Regular cardiac myocyte (primary cell): ENCODE results near the gene MKRN3. TPM values are rescaled to one million over a fixed set of nuclear protein-coding genes. Genes with fewer than 3 reads are reported as not detected.

Source experiments
- total RNA-seq: library from RNA; depleted of rRNA; stranded (reverse); fragments of >200 nt; gene quantifications from 2 replicates; pipeline ENCODE4 v1.2.3, GENCODE V29; 2014

The MKRN3 gene
- total RNA-seq = under 0.01 and 0.19 TPM in 2 replicates

GRCh38 chr15:23565395-23566070, at the start of gene MKRN3:
TSS of gene MKRN3 (plus strand) at chr15:23565674. CDS start at chr15:23565783, 109 bp downstream.

Other genes with a start within 250 kb of the MKRN3 start
- not detected in 2 replicates for gene GOLGA6L26, start 231.5 kb upstream of the MKRN3 start, total RNA-seq
- gene GOLGA8S, start 210.9 kb upstream of the MKRN3 start, total RNA-seq = 0.19 TPM in 1 of 2 replicates, not detected in the other
- gene GOLGA6L2, start 118.4 kb upstream of the MKRN3 start, total RNA-seq = not detected in 2 replicates
- under 0.01 TPM in 2 replicates for gene MAGEL2, start 82.2 kb downstream of the MKRN3 start, total RNA-seq
- gene NDN, start 121.6 kb downstream of the MKRN3 start, total RNA-seq = 43.7 and 59.8 TPM in 2 replicates